SK-N-SH (cell line): ENCODE results near the gene LPCAT2. TPM values are rescaled to one million over a fixed set of nuclear protein-coding genes. Genes with fewer than 3 reads are reported as not detected.

Experiments used
- CTCF ChIA-PET: fragments of 300-600, 350-600 bp; formaldehyde crosslinking; extraction: SDS; loops from one replicate; lab custom pipeline; 2021; lab: Yijun Ruan, JAX
- POLR2A ChIA-PET: fragments of 350-600 bp; sonication (Branson Sonifier 250); formaldehyde crosslinking; extraction: SDS; loops from one replicate; lab custom pipeline; 2020; ENCODE audit warnings: antibody characterized with exemption, inconsistent platforms; lab: Yijun Ruan, JAX
- DNase-seq: peaks from one replicate; pipeline ENCODE4 v3.0.0; 2012
- H2AFZ ChIP-seq: fragments of 200-600 bp; sonication (generic); 2 replicates; pipeline ENCODE4 v1.8.1; 2016; ENCODE audit warnings: antibody characterized with exemption, mild to moderate bottlenecking, low read depth
- H3F3A ChIP-seq: fragments of 200-600 bp; sonication (generic); replicated peaks from 2 replicates; pipeline ENCODE3; 2016; ENCODE audit warnings: antibody characterized with exemption, mild to moderate bottlenecking; ENCODE audit not compliant: insufficient read depth
- H3K27ac ChIP-seq, 2 experiments: fragments of 200-500 bp in 1 of 2; fragments of 200-600 bp in 1 of 2; sonication (Bioruptor generic) in 1 of 2; sonication (generic), shearing (Covaris generic) in 1 of 2; 2 replicates each; pipeline versions ENCODE4 v1.5.1 to v1.6.1; 2014 to 2016; ENCODE audit warnings: low read depth in 2 of 2, inconsistent platforms in 1 of 2, low read length in 1 of 2, mild to moderate bottlenecking in 1 of 2, mixed read lengths in 1 of 2
- H3K27me3 ChIP-seq: fragments of 200-600 bp; sonication (generic), shearing (Covaris generic); 2 replicates; pipeline ENCODE4 v1.6.1; 2016; ENCODE audit warnings: mixed run types; ENCODE audit not compliant: insufficient read depth
- H3K36me3 ChIP-seq, 2 experiments: fragments of 200-500 bp in 1 of 2; fragments of 200-600 bp in 1 of 2; sonication (Bioruptor generic) in 1 of 2; sonication (generic) in 1 of 2; replicated peaks in 1 of 2; 2 replicates each; pipeline versions ENCODE3 to v1.5.1; 2014 to 2016; ENCODE audit warnings: low read length in 1 of 2, mild to moderate bottlenecking in 1 of 2; ENCODE audit not compliant: insufficient read depth in 2 of 2, control insufficient read depth in 1 of 2
- H3K4me1 ChIP-seq, 2 experiments: fragments of 200-500 bp in 1 of 2; fragments of 200-600 bp in 1 of 2; sonication (Bioruptor generic) in 1 of 2; sonication (generic), shearing (Covaris generic) in 1 of 2; 2 replicates each; pipeline versions ENCODE4 v1.5.1 to v1.6.1; 2014 to 2016; ENCODE audit warnings: low read depth in 1 of 2, low read length in 1 of 2, mixed run types in 1 of 2; ENCODE audit not compliant: insufficient read depth in 2 of 2, control insufficient read depth in 1 of 2
- H3K4me2 ChIP-seq: fragments of 200-600 bp; sonication (generic), shearing (Covaris generic); 2 replicates; pipeline ENCODE4 v1.6.1; 2017; ENCODE audit warnings: mixed run types
- H3K4me3 ChIP-seq, 2 experiments: fragments of 200-500 bp in 1 of 2; fragments of 200-600 bp in 1 of 2; sonication (Bioruptor generic) in 1 of 2; sonication (generic), shearing (Covaris generic) in 1 of 2; 2 replicates each; pipeline versions ENCODE4 v1.5.1 to v1.8.1; 2014 to 2016; ENCODE audit warnings: low read depth in 2 of 2, inconsistent platforms in 1 of 2, low read length in 1 of 2, mild to moderate bottlenecking in 1 of 2, mixed read lengths in 1 of 2, moderate library complexity in 1 of 2
- H3K79me2 ChIP-seq: fragments of 200-600 bp; sonication (generic); 2 replicates; pipeline ENCODE4 v1.8.1; 2017; ENCODE audit warnings: mild to moderate bottlenecking; ENCODE audit not compliant: insufficient read depth
- H3K9ac ChIP-seq: fragments of 200-600 bp; sonication (generic); 2 replicates; pipeline ENCODE4 v1.6.1; 2017; ENCODE audit warnings: mixed run types
- H3K9me2 ChIP-seq: fragments of 200-600 bp; sonication (generic); 2 replicates; pipeline ENCODE4 v1.6.1; 2017; ENCODE audit warnings: mixed run types
- H3K9me3 ChIP-seq: fragments of 200-600 bp; sonication (generic); 2 replicates; pipeline ENCODE4 v1.6.1; 2017; ENCODE audit warnings: mixed run types, mild to moderate bottlenecking, moderate library complexity
- H4K20me1 ChIP-seq: fragments of 200-600 bp; sonication (generic); 2 replicates; pipeline ENCODE4 v1.6.1; 2017; ENCODE audit warnings: mild to moderate bottlenecking, mixed run types; ENCODE audit not compliant: insufficient read depth
- CHD2 ChIP-seq: fragments of 150-350 bp; IDR thresholded peaks from 2 replicates; pipeline ENCODE4 v1.6.1; 2018; ENCODE audit warnings: low read length; ENCODE audit not compliant: partially characterized antibody
- ELF1 ChIP-seq: IDR thresholded peaks from 2 replicates; pipeline ENCODE4 v1.4.0; 2012
- EP300 ChIP-seq, 2 experiments: IDR thresholded peaks; 2 replicates each; pipeline versions ENCODE4 v1.4.0 to v1.6.1; 2012; ENCODE audit warnings: borderline replicate concordance in 1 of 2, low read depth in 1 of 2, low read length in 1 of 2
- EZH2phosphoT487 ChIP-seq: fragments of 200-600 bp; sonication (generic); IDR thresholded peaks from 2 replicates; pipeline ENCODE4 v1.6.1; 2017; ENCODE audit warnings: low read depth, mixed run types, mild to moderate bottlenecking, antibody characterized with exemption, moderate library complexity, borderline replicate concordance
- FOSL2 ChIP-seq: IDR thresholded peaks from 2 replicates; pipeline ENCODE4 v1.4.0; 2012; ENCODE audit warnings: low read depth, mild to moderate bottlenecking, moderate library complexity, borderline replicate concordance
- FOXJ3 ChIP-seq: sonication (generic); formaldehyde crosslinking; IDR thresholded peaks from 2 replicates; pipeline ENCODE4 v1.5.1; 2020; ENCODE audit warnings: mild to moderate bottlenecking, missing genetic modification reagents
- JUND ChIP-seq: IDR thresholded peaks from 2 replicates; pipeline ENCODE4 v1.4.0; 2012
- MEF2A ChIP-seq: IDR thresholded peaks from 2 replicates; pipeline ENCODE4 v1.4.0; 2012; ENCODE audit warnings: low read depth, borderline replicate concordance
- NFIC ChIP-seq: IDR thresholded peaks from 2 replicates; pipeline ENCODE4 v1.4.0; 2012; ENCODE audit warnings: borderline replicate concordance
- PBX3 ChIP-seq: IDR thresholded peaks from 2 replicates; pipeline ENCODE4; 2012
- RCOR1 ChIP-seq: fragments of 150-350 bp; IDR thresholded peaks from 2 replicates; pipeline ENCODE4 v1.6.1; 2017; ENCODE audit warnings: antibody characterized with exemption, low read length
- TAF1 ChIP-seq: IDR thresholded peaks from 2 replicates; pipeline ENCODE4 v1.6.1; 2012; ENCODE audit warnings: low read depth, mild to moderate bottlenecking, low read length, moderate library complexity, borderline replicate concordance
- USF1 ChIP-seq: IDR thresholded peaks from 2 replicates; pipeline ENCODE4 v1.4.0; 2012; ENCODE audit warnings: low read depth, borderline replicate concordance
- WGBS: methylation state at CpG from one replicate; pipeline ENCODE4 v1.1.6; 2017; ENCODE audit warnings: low lambda C conversion rate; 5-methylcytosine and 5-hydroxymethylcytosine counted together
- polyA plus RNA-seq, 3 experiments: library from polyadenylated mRNA; depleted of rRNA; stranded (reverse); fragments of >200 nt; gene quantifications; 2 replicates each; pipeline ENCODE4 v1.2.3, GENCODE V29; 2012

Gene LPCAT2
- polyA plus RNA-seq, 1 of the 3 experiments (the other 2 are of a cell fraction) = 9.1 TPM

GRCh38 chr16:55488306-55488705 lies 20.6 kb upstream of the LPCAT2 start:
- Histone ChIP-seq H3K4me1 (peaks cover 19 to 23% of the 10 kb centered on the region in 2 experiments; a peak in 3 of 4 replicates), H2AFZ (no peak overlapping the region), H3K9me3 (no peaks in the 10 kb centered on the region), H3K27me3 (no peaks in the 10 kb centered on the region), H3K79me2 (peaks cover 45% of the 10 kb centered on the region), H3K9ac (peak overlapping the region; percentile 55; the same call in 1 of the 2 replicates)
- TF ChIP-seq RCOR1 (no peak), NFIC (peak; percentile 34; the same call in 1 of the 2 replicates), PBX3 (0 out of 2 replicates have a peak, but pooled peaks have one; percentile 26)
- TF ChIP-seq, all 33 proteins: peak for 2
- H4K20me1 ChIP-seq = no peaks in the 10 kb centered on the region; the same call in 1 of the 2 replicates
- DNase-seq = no peak
- peaks cover 81 to 90% of the 10 kb centered on the region in 2 experiments for H3K36me3 ChIP-seq
- H3K4me2 ChIP-seq = peak overlapping the region; percentile 61
- ChIA-PET POLR2A (no interaction called here), CTCF (interaction anchor here (2.5 to 3.3 kb wide), 2 partner anchors 14 to 23 kb away, joined by 9 to 18 read pairs; no protein-coding TSS in a partner anchor)
- H3K9me2 ChIP-seq = no peaks in the 10 kb centered on the region
- H3F3A ChIP-seq = peaks cover 33% of the 10 kb centered on the region
- WGBS = 57% methylated on average over 5 of the region's 12 CpGs
- peak overlapping the region; percentile 81 to 91 for H3K27ac ChIP-seq
- H3K4me3 ChIP-seq = no peak overlapping the region

- Histone ChIP-seq H3K9ac (no peak overlapping the region), H4K20me1 (no peaks in the 10 kb centered on the region), H3K79me2 (peaks cover 35% of the 10 kb centered on the region; the same call in 1 of the 2 replicates), H3K9me3 (no peaks in the 10 kb centered on the region), H3K27me3 (no peaks in the 10 kb centered on the region), H3K9me2 (no peaks in the 10 kb centered on the region), H3F3A (peaks cover 39% of the 10 kb centered on the region), H3K4me2 (no peak overlapping the region; the same call in 1 of the 2 replicates), H3K27ac (peak overlapping the region in 1 of 2 experiments; percentile 91; a peak in 3 of 4 replicates), H2AFZ (no peak overlapping the region), H3K4me1 (peaks cover 21 to 26% of the 10 kb centered on the region in 2 experiments; a peak in 3 of 4 replicates), H3K36me3 (peaks cover 79 to 90% of the 10 kb centered on the region in 2 experiments), H3K4me3 (no peak overlapping the region)
- POLR2A ChIA-PET = interaction anchor here (1.1 kb wide), 1 partner anchor 13 kb away, joined by 3 read pairs; no protein-coding TSS in a partner anchor
- no peak for DNase-seq
- CTCF ChIA-PET = interaction anchor here (1.4 to 3.3 kb wide), 3 partner anchors 9 to 24 kb away, joined by 5 to 18 read pairs (median 9); no protein-coding TSS in a partner anchor
- 93% methylated on average over 6 of the region's 14 CpGs for WGBS
- TF ChIP-seq ELF1 (no peak), CHD2 (no peak), MEF2A (no peak), FOXJ3 (CRISPR knock-in tag) (no peak), FOSL2 (no peak), EP300 (IDR thresholded peaks at IDR 0.05; ENCODE audit: borderline replicate concordance in 1 of 2, low read depth in 1 of 2, low read length in 1 of 2) (no peak), TAF1 (no peak), EZH2phosphoT487 (no peak), USF1 (no peak), JUND (no peak)
These were observed 19.5 kb upstream of the LPCAT2 start for GRCh38 chr16:55489119-55489955.
